Stomach (tissue), 4 donors: Measurements from ENCODE around the gene ULBP2.

ENCODE experiments used
- CTCF ChIP-seq, 7 experiments: fragments of 450-650 bp in 4 of 7; fragments of 200-600 bp in 3 of 7; sonication (generic) in 3 of 7; IDR thresholded peaks; one replicate each; pipeline ENCODE4 v1.5.1; 2016 to 2019; ENCODE audit warnings: antibody characterized with exemption in 7 of 7, control low read depth in 2 of 7, mild to moderate bottlenecking in 1 of 7
- POLR2A ChIP-seq, 4 donors: fragments of 450-650 bp; IDR thresholded peaks; one replicate each; pipeline ENCODE4 v1.6.1; 2016; ENCODE audit warnings: antibody characterized with exemption in 4 of 4, control low read depth in 2 of 4, mild to moderate bottlenecking in 1 of 4, moderate library complexity in 1 of 4

GRCh38 chr6:149974825-149975224 lies 33.0 kb downstream of the ULBP2 start:
- TF ChIP-seq POLR2A (IDR thresholded peaks at IDR 0.05) (no peak), CTCF (IDR thresholded peaks at IDR 0.05) (no peak)
